A673 (cell line): ENCODE data around the gene TCEA2.

Source experiments
- CTCF ChIP-seq: fragments of 300-800, 200-600 bp; sonication (generic); conservative IDR thresholded peaks from 2 replicates; pipeline ENCODE4 v1.5.1; 2017; ENCODE audit warnings: low read depth, mild to moderate bottlenecking, antibody characterized with exemption, low read length, moderate library complexity, mixed read lengths
- EZH2 ChIP-seq: fragments of 200-600 bp; sonication (generic); IDR thresholded peaks from 2 replicates; pipeline ENCODE4 v1.6.1; 2017; ENCODE audit warnings: borderline replicate concordance, low read depth, mild to moderate bottlenecking, mixed read lengths, antibody characterized with exemption, low read length; ENCODE audit not compliant: poor library complexity, severe bottlenecking

- TF ChIP-seq CTCF, result no peak
- TF ChIP-seq EZH2, result no peak
These were observed 8.6 kb downstream of the TCEA2 start for GRCh38 chr20:64071341-64072332.
